DOHH2 (cell line): ENCODE results near the gene TXNRD2.

Source experiments
- H3F3A ChIP-seq: fragments of 200-600 bp; sonication (generic), shearing (Covaris generic); 2 replicates; pipeline ENCODE4 v1.6.0; 2016; ENCODE audit warnings: antibody characterized with exemption, mild to moderate bottlenecking; ENCODE audit not compliant: control insufficient read depth, insufficient read depth
- H3K27ac ChIP-seq: fragments of 200-600 bp; sonication (generic); 2 replicates; pipeline ENCODE4 v1.5.1; 2014; ENCODE audit warnings: low read depth, mild to moderate bottlenecking, low read length, moderate library complexity
- H3K27me3 ChIP-seq: fragments of 200-600 bp; sonication (generic); 2 replicates; pipeline ENCODE4 v1.6.1; 2014; ENCODE audit warnings: mild to moderate bottlenecking, low read length, mixed read lengths; ENCODE audit not compliant: control insufficient read depth
- H3K36me3 ChIP-seq: fragments of 200-600 bp; sonication (generic); 2 replicates; pipeline ENCODE4 v1.6.1; 2014; ENCODE audit warnings: mild to moderate bottlenecking, low read length, moderate library complexity, mixed read lengths; ENCODE audit not compliant: control insufficient read depth
- H3K4me1 ChIP-seq: fragments of 200-600 bp; sonication (generic); 2 replicates; pipeline ENCODE4 v1.6.1; 2014; ENCODE audit warnings: mild to moderate bottlenecking, low read length, mixed read lengths; ENCODE audit not compliant: control insufficient read depth
- H3K4me2 ChIP-seq: fragments of 200-600 bp; sonication (generic); 2 replicates; pipeline ENCODE4 v1.6.0; 2014; ENCODE audit warnings: mild to moderate bottlenecking, low read length, moderate library complexity
- H3K4me3 ChIP-seq: fragments of 200-600 bp; sonication (generic); 2 replicates; pipeline ENCODE4 v1.5.1; 2014; ENCODE audit warnings: mild to moderate bottlenecking, low read length, mixed read lengths
- H3K79me2 ChIP-seq: fragments of 200-600 bp; sonication (generic); 2 replicates; pipeline ENCODE4 v1.6.1; 2014; ENCODE audit warnings: mild to moderate bottlenecking, low read length, mixed read lengths; ENCODE audit not compliant: control insufficient read depth
- H3K9me2 ChIP-seq: fragments of 200-600 bp; sonication (generic); replicated peaks from 2 replicates; pipeline ENCODE4 v1.6.1; 2014; ENCODE audit warnings: mild to moderate bottlenecking, low read length, mixed read lengths; ENCODE audit not compliant: control insufficient read depth
- H3K9me3 ChIP-seq: fragments of 200-600 bp; sonication (generic); 2 replicates; pipeline ENCODE4 v1.6.1; 2014; ENCODE audit warnings: antibody characterized with exemption, low read length, mixed read lengths; ENCODE audit not compliant: control insufficient read depth, insufficient read depth
- H4K20me1 ChIP-seq: fragments of 200-600 bp; sonication (generic); 2 replicates; pipeline ENCODE4 v1.6.0; 2014; ENCODE audit warnings: low read depth, mild to moderate bottlenecking, antibody characterized with exemption, low read length, moderate library complexity; ENCODE audit not compliant: control insufficient read depth, insufficient read depth
- CTCF ChIP-seq: fragments of 200-600 bp; sonication (generic); IDR thresholded peaks from one replicate; pipeline ENCODE4 v1.5.1; 2014; ENCODE audit warnings: antibody characterized with exemption, mild to moderate bottlenecking, low read depth, low read length; ENCODE audit not compliant: poor library complexity, severe bottlenecking
- EZH2phosphoT487 ChIP-seq: fragments of 200-600 bp; sonication (generic); IDR thresholded peaks from 2 replicates; pipeline ENCODE4 v1.6.1; 2017; ENCODE audit warnings: borderline replicate concordance, mild to moderate bottlenecking, antibody characterized with exemption, low read length, moderate library complexity, mixed read lengths

Gene TXNRD2

GRCh38 chr22:19970479-19971275, 29.1 kb upstream of the TXNRD2 start:
- H3K4me1 ChIP-seq: peaks cover 16% of the 10 kb centered on the region
- TF ChIP-seq EZH2phosphoT487 (no peak), CTCF (peak; percentile 95)
- H3K4me2 ChIP-seq: no peak overlapping the region

GRCh38 chr22:19970031-19970478, 28.4 kb upstream of the TXNRD2 start:
- Histone ChIP-seq H3K36me3 (peaks cover 17% of the 10 kb centered on the region; the same call in 1 of the 2 replicates), H3K4me1 (peaks cover 12% of the 10 kb centered on the region), H3K79me2 (no peaks in the 10 kb centered on the region), H3K27ac (no peak overlapping the region), H3F3A (no peaks in the 10 kb centered on the region), H3K27me3 (no peaks in the 10 kb centered on the region), H4K20me1 (no peaks in the 10 kb centered on the region), H3K4me2 (no peak overlapping the region), H3K9me2 (no peaks in the 10 kb centered on the region), H3K9me3 (no peaks in the 10 kb centered on the region), H3K4me3 (no peak overlapping the region)
- no peak for TF ChIP-seq CTCF
- no peak for TF ChIP-seq EZH2phosphoT487

More at GRCh38 chr22:19970479-19971275, 29.1 kb upstream of the TXNRD2 start:
- no peak overlapping the region for H3K4me3 ChIP-seq
- peaks cover 17% of the 10 kb centered on the region; the same call in 1 of the 2 replicates for H3K36me3 ChIP-seq
- no peaks in the 10 kb centered on the region for H3K9me2 ChIP-seq
- H3K27me3 ChIP-seq: no peaks in the 10 kb centered on the region
- H3K9me3 ChIP-seq: no peaks in the 10 kb centered on the region
- no peaks in the 10 kb centered on the region for H3K79me2 ChIP-seq
- H3F3A ChIP-seq: no peaks in the 10 kb centered on the region
- H3K27ac ChIP-seq: no peak overlapping the region
- H4K20me1 ChIP-seq: no peaks in the 10 kb centered on the region

GRCh38 chr22:19969141-19969928, 27.7 kb upstream of the TXNRD2 start:
- no peaks in the 10 kb centered on the region for H4K20me1 ChIP-seq
- H3K79me2 ChIP-seq: no peaks in the 10 kb centered on the region
- no peaks in the 10 kb centered on the region for H3K9me3 ChIP-seq
- no peaks in the 10 kb centered on the region for H3K9me2 ChIP-seq
- H3K36me3 ChIP-seq: peaks cover 17% of the 10 kb centered on the region; the same call in 1 of the 2 replicates
- no peaks in the 10 kb centered on the region for H3K27me3 ChIP-seq
- no peak overlapping the region for H3K4me2 ChIP-seq
- H3F3A ChIP-seq: no peaks in the 10 kb centered on the region
- TF ChIP-seq CTCF (no peak), EZH2phosphoT487 (no peak)
- no peak overlapping the region for H3K27ac ChIP-seq
- H3K4me3 ChIP-seq: no peak overlapping the region
- peaks cover 4% of the 10 kb centered on the region for H3K4me1 ChIP-seq
